ENCODE results near the gene PGAM4.
A peak's percentile ranks its signal among the peaks of the same experiment; 100 is the strongest.
"Not testable (repeated sequence)": the region's sequence is repeated elsewhere in the genome, so short reads cannot be mapped to it uniquely, and the experiment has no call there.

Gene PGAM4

DNA sequence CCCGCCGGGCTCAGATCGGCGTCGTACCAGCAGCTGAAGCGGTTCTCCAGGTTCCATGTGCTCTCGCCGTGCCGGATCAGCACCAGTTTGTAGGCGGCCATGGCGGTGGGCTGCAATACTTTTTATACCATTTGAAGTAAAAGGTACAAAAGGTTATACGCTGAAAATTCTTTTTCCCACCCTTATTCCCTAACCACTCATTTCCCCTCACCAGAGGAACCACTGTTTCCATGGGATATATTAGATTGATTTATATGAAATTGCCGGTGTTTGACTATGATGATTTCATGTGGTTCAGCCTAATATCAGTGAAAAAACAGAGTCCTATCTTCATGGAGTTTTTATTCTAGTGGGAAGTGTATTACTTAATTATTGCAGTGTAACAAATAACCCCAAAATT is at the start of gene PGAM4:
TSS of gene PGAM4 (minus strand) at position 101 of the 400 bp plus-strand sequence. CDS start at position 101, 0 bp downstream.
- DNase-seq (ENCODE audit: low read depth, low spot score), result no peak

DNA sequence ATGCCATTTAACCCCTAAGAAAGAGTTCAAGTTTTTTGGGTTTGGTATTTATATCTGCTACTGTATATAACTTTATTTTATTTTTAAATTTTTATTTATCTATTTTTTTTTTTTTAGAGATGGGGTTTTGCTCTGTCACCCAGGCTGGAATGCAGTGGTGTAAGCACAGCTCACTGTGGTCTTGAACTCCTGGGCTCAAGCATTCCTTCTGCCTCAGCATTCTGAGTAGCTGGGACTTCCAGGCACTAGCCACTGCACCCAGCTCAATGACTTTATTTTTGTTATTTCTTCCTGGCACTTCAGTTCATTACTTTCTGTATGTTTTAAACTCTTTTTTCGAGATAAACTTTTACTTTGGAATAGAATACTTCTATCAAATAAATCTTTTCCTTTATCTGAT is 42.4 kb upstream of the PGAM4 start:
- DNase-seq (ENCODE audit: low read depth, low spot score), result peak; percentile 10

GRCh38 chrX:77979870-77980269 is 10.4 kb upstream of the PGAM4 start:
- DNase-seq (ENCODE audit: low read depth, low spot score), result no peak

GRCh38 chrX:77977518-77977917 is 8.1 kb upstream of the PGAM4 start:
- no peak for DNase-seq (ENCODE audit: low read depth, low spot score)

- DNase-seq (ENCODE audit: low read depth, low spot score), result no peak
Observed at GRCh38 chrX:77977095-77977494, 7.7 kb upstream of the PGAM4 start.

- DNase-seq (ENCODE audit: low read depth, low spot score), result no peak
Observed at GRCh38 chrX:77975755-77976154, 6.3 kb upstream of the PGAM4 start.

GRCh38 chrX:77967631-77968030 is 1.8 kb downstream of the PGAM4 start:
- no peak for DNase-seq (ENCODE audit: low read depth, low spot score)

DNA sequence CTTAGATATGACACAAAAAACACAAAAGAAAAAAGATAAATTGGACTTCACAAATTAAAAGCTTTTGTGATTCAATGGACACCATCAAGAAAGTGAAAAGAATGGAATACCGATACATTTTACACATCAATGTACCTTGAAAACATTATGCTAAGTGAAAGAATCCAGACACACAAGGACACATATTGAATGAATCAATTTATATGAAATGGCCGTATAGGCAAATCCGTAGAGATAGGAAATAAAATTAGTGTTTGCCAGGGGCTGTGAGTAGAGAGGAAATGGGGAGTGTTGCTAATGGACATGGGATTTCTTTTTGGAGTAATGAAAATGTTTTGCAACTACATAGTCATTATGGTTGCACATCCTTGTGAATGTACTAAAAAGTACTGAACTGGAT is 3.1 kb downstream of the PGAM4 start:
- no peak for DNase-seq (ENCODE audit: low read depth, low spot score)

DNA sequence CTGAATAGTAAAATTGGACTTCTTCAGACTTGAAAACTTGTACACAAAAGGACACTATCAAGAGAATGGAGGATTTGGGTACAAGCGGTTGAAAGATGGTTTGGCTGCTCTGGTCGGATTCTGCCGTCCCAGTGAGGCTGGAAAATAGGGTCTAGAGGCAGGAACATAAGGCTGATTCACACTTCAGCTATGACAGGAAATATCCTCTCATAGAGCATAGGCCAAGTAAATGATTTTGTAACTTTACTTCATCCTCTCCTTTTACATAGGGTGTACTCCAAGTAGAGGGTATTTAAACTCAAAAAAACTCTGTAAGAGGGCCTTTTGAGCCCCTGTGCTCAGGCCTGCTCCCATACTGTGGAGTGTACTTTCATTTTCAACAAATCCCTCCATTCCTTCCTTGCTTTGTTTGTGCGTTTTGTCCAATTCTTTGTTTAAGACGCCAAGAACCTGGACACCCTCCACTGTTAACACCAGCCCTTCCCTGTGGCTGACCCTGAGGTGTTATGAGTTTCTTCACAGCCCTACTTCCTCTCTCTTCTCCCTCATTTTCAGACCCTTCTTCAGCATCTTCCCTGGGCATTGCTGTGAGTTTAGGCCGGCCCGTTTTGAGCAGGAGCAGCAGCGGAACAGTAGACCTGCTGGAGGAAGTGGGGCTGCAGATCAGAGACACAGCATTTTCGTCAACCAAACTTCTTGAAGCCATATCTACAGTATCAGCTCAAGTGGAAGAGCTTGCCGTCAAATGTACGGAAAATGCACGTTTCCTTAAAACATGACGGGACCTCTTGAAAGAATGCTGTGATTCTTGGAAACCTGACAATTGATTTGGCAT is 7.2 kb downstream of the PGAM4 start:
- DNase-seq (ENCODE audit: low read depth, low spot score), result no peak

DNA sequence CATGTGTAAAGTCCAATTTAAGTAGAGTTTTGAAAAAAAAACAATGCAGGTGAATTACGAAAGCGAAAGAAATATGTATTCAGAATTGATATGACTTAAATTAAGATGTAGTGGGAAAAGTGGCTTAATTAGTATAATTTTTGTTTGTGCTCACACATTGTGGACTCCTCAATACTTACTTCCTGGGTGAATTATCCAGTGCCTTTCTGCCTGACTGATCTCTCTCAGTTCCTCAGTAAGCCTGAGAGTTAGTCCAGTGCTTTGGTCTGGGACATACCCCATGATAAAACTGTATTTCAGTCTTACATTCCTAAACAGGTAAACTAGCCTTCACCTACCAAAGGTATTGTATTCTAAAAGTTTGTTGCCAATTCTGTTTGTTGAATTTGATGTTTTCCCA is 8.4 kb downstream of the PGAM4 start:
- no peak for DNase-seq (ENCODE audit: low read depth, low spot score)

GRCh38 chrX:77960567-77960966 is 8.9 kb downstream of the PGAM4 start:
- no peak for DNase-seq (ENCODE audit: low read depth, low spot score)

GRCh38 chrX:77953708-77954107 is 15.7 kb downstream of the PGAM4 start:
- DNase-seq (ENCODE audit: low read depth, low spot score), result peak; percentile 11

DNA sequence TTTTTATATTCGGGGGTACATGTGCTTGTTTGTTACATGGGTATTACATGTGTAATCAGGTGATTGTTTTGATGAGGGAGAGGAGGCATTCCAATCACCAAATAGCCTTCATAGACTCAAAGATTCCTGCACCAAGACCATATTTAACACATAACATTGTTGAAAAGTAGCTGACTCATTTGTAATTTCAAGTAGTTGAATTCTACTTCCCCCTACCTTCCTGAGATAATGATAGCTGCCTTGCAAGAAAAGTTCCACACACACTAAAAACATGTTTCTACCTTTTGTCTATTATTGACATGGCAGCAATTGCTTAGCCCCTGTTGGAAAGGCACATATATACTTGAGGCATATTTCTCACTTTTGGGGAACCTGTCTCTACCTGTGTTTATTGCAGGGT is 16.1 kb downstream of the PGAM4 start:
- peak; percentile 7 for DNase-seq (ENCODE audit: low read depth, low spot score)

DNA sequence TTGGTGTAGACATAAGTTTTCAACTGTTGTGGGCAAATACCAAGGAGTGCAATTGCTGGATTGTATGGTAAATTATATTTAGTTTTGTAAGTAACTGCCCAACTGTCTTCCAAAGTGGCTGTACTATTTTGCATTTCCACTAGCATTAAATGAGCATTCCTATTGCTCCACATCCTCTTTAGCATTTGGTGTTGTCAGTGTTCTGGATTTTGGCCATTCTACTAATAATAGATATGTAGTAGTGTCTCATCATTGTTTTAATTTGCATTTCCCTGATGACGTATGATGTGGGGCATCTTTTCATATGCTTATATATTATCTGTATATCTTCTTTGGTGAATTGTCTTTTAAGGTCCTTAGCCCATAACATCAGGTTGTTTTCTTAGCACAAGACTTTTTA is 17.3 kb downstream of the PGAM4 start:
- DNase-seq (ENCODE audit: low read depth, low spot score), result no peak

GRCh38 chrX:77949840-77950239 is 19.6 kb downstream of the PGAM4 start:
- no peak for DNase-seq (ENCODE audit: low read depth, low spot score)

GRCh38 chrX:77946571-77946970 is 22.9 kb downstream of the PGAM4 start:
- DNase-seq (ENCODE audit: low read depth, low spot score), result no peak

DNA sequence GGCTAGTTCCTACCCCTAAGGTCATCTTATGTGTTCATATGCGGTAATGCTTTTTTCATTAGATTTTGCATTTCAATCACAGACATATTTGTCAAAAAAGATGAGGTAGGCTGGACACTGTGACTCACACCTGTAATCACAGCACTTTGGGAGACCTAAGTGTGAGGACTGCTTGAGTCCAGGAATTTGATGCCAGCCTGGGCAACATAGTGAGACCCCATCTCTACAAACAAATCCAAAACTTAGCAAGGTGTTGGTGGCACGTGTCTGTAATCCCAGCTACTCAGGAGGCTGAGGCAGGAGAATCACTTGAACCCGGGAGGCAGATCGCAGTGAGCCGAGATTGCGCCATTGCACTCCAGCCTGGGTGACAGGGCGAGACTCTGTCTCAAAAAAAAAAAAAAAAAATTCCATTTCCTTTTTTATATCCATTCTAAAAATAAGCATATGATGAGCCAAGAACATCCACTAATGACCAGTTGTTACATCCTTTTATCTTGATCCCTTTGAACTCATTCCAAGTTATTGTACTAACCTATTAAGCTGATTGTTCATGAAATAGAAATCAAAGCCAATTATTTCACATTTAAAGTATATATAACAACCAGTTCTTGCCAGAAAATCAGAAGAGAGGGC is 23.4 kb downstream of the PGAM4 start:
- DNase-seq (ENCODE audit: low read depth, low spot score), result no peak

- not testable (repeated sequence) for DNase-seq (ENCODE audit: low read depth, low spot score)
Observed at GRCh38 chrX:77945031-77945430, 24.4 kb downstream of the PGAM4 start.

GRCh38 chrX:77938083-77938680 is 31.3 kb downstream of the PGAM4 start:
- no peak for DNase-seq (ENCODE audit: low read depth, low spot score)

DNA sequence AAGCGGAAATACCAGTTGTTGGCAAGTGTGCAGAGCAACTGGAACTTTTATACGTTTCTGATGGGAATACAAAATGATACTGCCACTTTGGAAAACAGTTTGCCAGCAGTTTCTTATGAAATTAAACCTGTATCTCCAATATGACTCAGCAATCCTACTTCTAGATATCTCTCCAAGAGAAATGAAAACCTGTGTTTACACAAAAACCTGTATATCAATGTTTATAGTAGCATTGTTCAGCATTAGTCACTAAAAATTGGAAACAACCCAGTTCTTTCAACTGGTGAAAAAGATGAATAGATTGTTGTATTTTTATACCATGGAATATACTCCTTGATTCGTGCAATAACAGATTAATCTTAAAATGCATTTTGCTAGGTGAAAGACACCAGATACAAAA is 32.1 kb downstream of the PGAM4 start:
- peak; percentile 21 for DNase-seq (ENCODE audit: low read depth, low spot score)

DNA sequence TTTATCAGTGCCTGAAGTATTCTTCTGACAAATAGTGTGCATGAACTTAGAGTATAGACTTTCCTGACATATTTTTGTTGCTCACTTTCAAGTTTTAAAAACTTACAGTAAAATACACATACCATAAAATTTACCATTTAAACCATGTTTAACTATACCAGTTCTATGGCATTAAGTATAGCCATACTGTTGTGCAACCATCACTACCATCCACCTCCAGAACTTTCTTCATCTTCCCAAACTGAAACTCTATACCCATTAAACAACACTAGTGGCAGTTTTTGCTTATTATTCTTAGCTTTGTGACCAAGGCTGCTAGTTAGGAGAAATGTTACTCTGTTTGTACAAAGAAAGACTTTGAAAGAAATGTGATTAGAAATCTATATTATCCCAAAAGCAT is 33.1 kb downstream of the PGAM4 start:
- no peak for DNase-seq (ENCODE audit: low read depth, low spot score)

GRCh38 chrX:77935886-77936285 is 33.6 kb downstream of the PGAM4 start:
- DNase-seq (ENCODE audit: low read depth, low spot score), result no peak

GRCh38 chrX:77930581-77930980 is 38.9 kb downstream of the PGAM4 start:
- no peak for DNase-seq (ENCODE audit: low read depth, low spot score)
